Posterior vena cava (tissue), 2 donors: ENCODE measurements around the gene URAD. TPM values are rescaled to one million over a fixed set of nuclear protein-coding genes. Genes with fewer than 3 reads are reported as not detected.
"Not testable (repeated sequence)": the region's sequence is repeated elsewhere in the genome, so short reads cannot be mapped to it uniquely, and the experiment has no call there.

Experiments
- DNase-seq: peaks from one replicate; pipeline ENCODE4 v3.0.0-alpha.2; 2020; ENCODE audit warnings: low spot score
- intact Hi-C, 2 donors: fragments of 100-400 bp; cut with DNase I; formaldehyde crosslinking; loops; one replicate each; pipeline versions ENCODE4 v1.14.1 to v1.14.2; 2022 to 2023
- total RNA-seq, 2 donors: library from RNA; stranded (reverse); fragmentation: NEBNext Ultra II Directional; extraction: Animal tissue kit (Norgen Biotek cat#: 25700); gene quantifications; one replicate each; pipeline ENCODE4 v1.2.1, GENCODE V29; 2021
- donor health status: DM: yes; HTN: yes; CAD: no.
- donor health status: DM: yes; HTN: yes; CAD: no.

Gene URAD
- total RNA-seq, 2 donors from 2014 or later: not detected

- no peak for DNase-seq
- intact Hi-C loops: loop anchor here in 1 of 2 donors (10.0 kb wide), 1 partner anchor 1029 kb away; no protein-coding TSS in a partner anchor
Measured at GRCh38 chr13:27973961-27974662, 14.4 kb downstream of the URAD start.

- intact Hi-C loops: loop anchor here in 1 of 2 donors (10.0 kb wide), 1 partner anchor 1028 kb away; no protein-coding TSS in a partner anchor
- no peak for DNase-seq
Measured at GRCh38 chr13:27973291-27973690, 15.2 kb downstream of the URAD start.

GRCh38 chr13:27972478-27972820, 16.0 kb downstream of the URAD start:
- intact Hi-C loops: loop anchor here in 1 of 2 donors (10.0 kb wide), 1 partner anchor 1028 kb away; no protein-coding TSS in a partner anchor
- no peak for DNase-seq

- peak; percentile 68 for DNase-seq
- intact Hi-C loops: loop anchor here in 1 of 2 donors (10.0 kb wide), 1 partner anchor 1027 kb away; no protein-coding TSS in a partner anchor
Measured at GRCh38 chr13:27971776-27972477, 16.6 kb downstream of the URAD start.

GRCh38 chr13:27971236-27971645, 17.3 kb downstream of the URAD start:
- peak; percentile 61 for DNase-seq
- intact Hi-C loops: loop anchor here in 1 of 2 donors (10.0 kb wide), 1 partner anchor 1026 kb away; no protein-coding TSS in a partner anchor

GRCh38 chr13:27970382-27971235, 17.9 kb downstream of the URAD start:
- intact Hi-C loops: loop anchor here in 1 of 2 donors (10.0 kb wide), 1 partner anchor 1026 kb away; no protein-coding TSS in a partner anchor
- DNase-seq: no peak

GRCh38 chr13:27969866-27970229, 18.6 kb downstream of the URAD start:
- no peak for DNase-seq
- intact Hi-C loops: loop anchor here in 1 of 2 donors (10.0 kb wide), 1 partner anchor 1025 kb away; no protein-coding TSS in a partner anchor

- no peak for DNase-seq
- intact Hi-C loops: no loop called here
Measured at GRCh38 chr13:27969082-27969865, 19.2 kb downstream of the URAD start, which contains the start of gene CDX2. Gene CDX2 (minus strand): TSS chr13:27969315. CDS start chr13:27969006, 309 bp downstream.

- intact Hi-C loops: no loop called here
- DNase-seq: no peak
Measured at GRCh38 chr13:27968316-27969081, 20.0 kb downstream of the URAD start.

- intact Hi-C loops: no loop called here
Measured at GRCh38 chr13:27967736-27968315, 20.7 kb downstream of the URAD start.

GRCh38 chr13:27967203-27967735, 21.2 kb downstream of the URAD start:
- intact Hi-C loops: no loop called here
- no peak for DNase-seq

More at GRCh38 chr13:27967736-27968315, 20.7 kb downstream of the URAD start:
- no peak for DNase-seq

- no peak for DNase-seq
- intact Hi-C loops: no loop called here
Measured at GRCh38 chr13:27966641-27967202, 21.8 kb downstream of the URAD start.

GRCh38 chr13:27965740-27966640, 22.5 kb downstream of the URAD start:
- intact Hi-C loops: no loop called here
- no peak for DNase-seq

GRCh38 chr13:27965343-27965739, 23.2 kb downstream of the URAD start:
- intact Hi-C loops: no loop called here
- DNase-seq: no peak

- intact Hi-C loops: no loop called here
Measured at GRCh38 chr13:27964741-27965323, 23.7 kb downstream of the URAD start.

GRCh38 chr13:27964206-27964605, 24.3 kb downstream of the URAD start:
- DNase-seq, intact Hi-C loops: not testable (repeated sequence)

More at GRCh38 chr13:27964741-27965323, 23.7 kb downstream of the URAD start:
- no peak for DNase-seq
